ENCODE data around the gene SLC44A5.

SLC44A5 gene

GRCh38 chr1:75567191-75567590 lies 43.7 kb downstream of the SLC44A5 start:
- H3K4me1 ChIP-seq (ENCODE audit: insufficient read depth, low read length) = no peaks in the 10 kb centered on the region
- H4K20me1 ChIP-seq (ENCODE audit: insufficient read depth, low read length) = no peaks in the 10 kb centered on the region
- no peak for TF ChIP-seq CTCF (IDR thresholded peaks at IDR 0.05; ENCODE audit: borderline replicate concordance, extremely low read depth, low read length, poor library complexity, severe bottlenecking)
- no peaks in the 10 kb centered on the region for H3K27me3 ChIP-seq (ENCODE audit: insufficient read depth, low read length, poor library complexity)
- no peaks in the 10 kb centered on the region for H3K36me3 ChIP-seq (ENCODE audit: insufficient read depth, low read length)
- DNase-seq = no peak
- H3K4me2 ChIP-seq (ENCODE audit: insufficient read depth, low read length) = no peak overlapping the region
- no peaks in the 10 kb centered on the region for H3K9me3 ChIP-seq (ENCODE audit: insufficient read depth, low read length, severe bottlenecking)
- no peak for ATAC-seq (ENCODE audit: insufficient read depth, low read depth)
- no peak overlapping the region for H3K4me3 ChIP-seq (ENCODE audit: low read depth in 1 of 2, low read length in 2 of 2)
- H3K79me2 ChIP-seq (ENCODE audit: insufficient read depth, low read length) = no peaks in the 10 kb centered on the region
- no peak overlapping the region for H3K27ac ChIP-seq (ENCODE audit: low read length)
- no peak overlapping the region for H2AFZ ChIP-seq (ENCODE audit: low read depth, low read length)
- H3K9ac ChIP-seq (ENCODE audit: low read depth, low read length) = no peak overlapping the region

- Histone ChIP-seq H3K9ac (ENCODE audit: low read depth, low read length) (no peak overlapping the region), H2AFZ (ENCODE audit: low read depth, low read length) (no peak overlapping the region), H3K27me3 (ENCODE audit: insufficient read depth, low read length, poor library complexity) (no peaks in the 10 kb centered on the region), H3K79me2 (ENCODE audit: insufficient read depth, low read length) (no peaks in the 10 kb centered on the region), H3K4me1 (ENCODE audit: insufficient read depth, low read length) (no peaks in the 10 kb centered on the region), H3K4me2 (ENCODE audit: insufficient read depth, low read length) (no peak overlapping the region), H3K4me3 (ENCODE audit: low read depth in 1 of 2, low read length in 2 of 2) (no peak overlapping the region), H3K9me3 (ENCODE audit: insufficient read depth, low read length, severe bottlenecking) (no peaks in the 10 kb centered on the region), H4K20me1 (ENCODE audit: insufficient read depth, low read length) (no peaks in the 10 kb centered on the region), H3K36me3 (ENCODE audit: insufficient read depth, low read length) (no peaks in the 10 kb centered on the region), H3K27ac (ENCODE audit: low read length) (no peak overlapping the region)
- TF ChIP-seq CTCF (IDR thresholded peaks at IDR 0.05; ENCODE audit: borderline replicate concordance, extremely low read depth, low read length, poor library complexity, severe bottlenecking) (no peak), EZH2 (IDR thresholded peaks at IDR 0.05; ENCODE audit: borderline replicate concordance, low read depth, low read length, severe bottlenecking) (no peak)
- no peak for ATAC-seq (ENCODE audit: insufficient read depth, low read depth)
- no peak for DNase-seq
These were observed 51.1 kb downstream of the SLC44A5 start for GRCh38 chr1:75559800-75560199.

GRCh38 chr1:75559136-75559535 lies 51.8 kb downstream of the SLC44A5 start:
- no peak overlapping the region for H3K4me3 ChIP-seq (ENCODE audit: low read depth in 1 of 2, low read length in 2 of 2)
- H3K4me1 ChIP-seq (ENCODE audit: insufficient read depth, low read length) = no peaks in the 10 kb centered on the region
- DNase-seq = no peak
- no peaks in the 10 kb centered on the region for H4K20me1 ChIP-seq (ENCODE audit: insufficient read depth, low read length)
- TF ChIP-seq EZH2 (IDR thresholded peaks at IDR 0.05; ENCODE audit: borderline replicate concordance, low read depth, low read length, severe bottlenecking) = no peak
- no peak for TF ChIP-seq CTCF (IDR thresholded peaks at IDR 0.05; ENCODE audit: borderline replicate concordance, extremely low read depth, low read length, poor library complexity, severe bottlenecking)
- no peaks in the 10 kb centered on the region for H3K36me3 ChIP-seq (ENCODE audit: insufficient read depth, low read length)
- H2AFZ ChIP-seq (ENCODE audit: low read depth, low read length) = no peak overlapping the region
- H3K9ac ChIP-seq (ENCODE audit: low read depth, low read length) = no peak overlapping the region
- H3K79me2 ChIP-seq (ENCODE audit: insufficient read depth, low read length) = no peaks in the 10 kb centered on the region
- no peak overlapping the region for H3K27ac ChIP-seq (ENCODE audit: low read length)
- no peaks in the 10 kb centered on the region for H3K27me3 ChIP-seq (ENCODE audit: insufficient read depth, low read length, poor library complexity)
- no peaks in the 10 kb centered on the region for H3K9me3 ChIP-seq (ENCODE audit: insufficient read depth, low read length, severe bottlenecking)
- H3K4me2 ChIP-seq (ENCODE audit: insufficient read depth, low read length) = no peak overlapping the region
- ATAC-seq (ENCODE audit: insufficient read depth, low read depth) = no peak

GRCh38 chr1:75554870-75555269 lies 56.0 kb downstream of the SLC44A5 start:
- TF ChIP-seq EZH2 (IDR thresholded peaks at IDR 0.05; ENCODE audit: borderline replicate concordance, low read depth, low read length, severe bottlenecking) = no peak
- H3K9ac ChIP-seq (ENCODE audit: low read depth, low read length) = no peak overlapping the region
- no peaks in the 10 kb centered on the region for H3K4me1 ChIP-seq (ENCODE audit: insufficient read depth, low read length)
- H2AFZ ChIP-seq (ENCODE audit: low read depth, low read length) = no peak overlapping the region
- H3K79me2 ChIP-seq (ENCODE audit: insufficient read depth, low read length) = no peaks in the 10 kb centered on the region
- no peak for ATAC-seq (ENCODE audit: insufficient read depth, low read depth)
- no peak for DNase-seq
- no peaks in the 10 kb centered on the region for H3K9me3 ChIP-seq (ENCODE audit: insufficient read depth, low read length, severe bottlenecking)
- no peaks in the 10 kb centered on the region for H3K27me3 ChIP-seq (ENCODE audit: insufficient read depth, low read length, poor library complexity)
- no peak overlapping the region for H3K27ac ChIP-seq (ENCODE audit: low read length)
- H3K4me3 ChIP-seq (ENCODE audit: low read depth in 1 of 2, low read length in 2 of 2) = no peak overlapping the region
- no peak overlapping the region for H3K4me2 ChIP-seq (ENCODE audit: insufficient read depth, low read length)
- H4K20me1 ChIP-seq (ENCODE audit: insufficient read depth, low read length) = no peaks in the 10 kb centered on the region
- H3K36me3 ChIP-seq (ENCODE audit: insufficient read depth, low read length) = no peaks in the 10 kb centered on the region
